IMR-90 (cell line): ENCODE data around the gene KPNA3. TPM values are rescaled to one million over a fixed set of nuclear protein-coding genes. Genes with fewer than 3 reads are reported as not detected.
A peak's percentile ranks its signal among the peaks of the same experiment; 100 is the strongest.

Experiments
- ATAC-seq: fragments of 200-7000 bp; cut with Tn5 transposase; 2 replicates; pipeline ENCODE4 v1.9.1; 2020; ENCODE audit warnings: low read depth, mild to moderate bottlenecking, moderate library complexity
- BruUV-seq: library from RNA; stranded (reverse); fragments of 400-500 nt; replicated peaks from 2 replicates; lab custom pipeline; 2021; lab: Mats Ljungman, UMichigan
- CTCF ChIA-PET: fragments of 300-600 bp; formaldehyde crosslinking; extraction: SDS; loops from one replicate; lab custom pipeline; 2021; ENCODE audit warnings: antibody characterized with exemption; lab: Yijun Ruan, JAX
- POLR2A ChIA-PET: fragments of 300-600 bp; sonication (Branson Sonifier 250); formaldehyde crosslinking; loops from one replicate; lab custom pipeline; 2022; ENCODE audit warnings: antibody characterized with exemption; ENCODE audit not compliant: unreplicated experiment; lab: Charles Lee
- DNase-seq: peaks from one replicate; pipeline ENCODE4 v3.0.0; 2013
- H2AFZ ChIP-seq: replicated peaks from 2 replicates; pipeline ENCODE3; 2013; ENCODE audit warnings: low read length, mild to moderate bottlenecking; ENCODE audit not compliant: poor library complexity
- H2AK5ac ChIP-seq: 2 replicates; pipeline ENCODE4 v1.6.1; 2013; ENCODE audit warnings: low read depth, low read length, inconsistent platforms
- H2AK9ac ChIP-seq: replicated peaks from 2 replicates; pipeline ENCODE3; 2013; ENCODE audit warnings: mild to moderate bottlenecking, low read depth, low read length, moderate library complexity; ENCODE audit not compliant: poor library complexity
- H2BK120ac ChIP-seq: 2 replicates; pipeline ENCODE4 v1.6.1; 2013; ENCODE audit warnings: low read depth, low read length, inconsistent platforms
- H2BK15ac ChIP-seq: 3 replicates; pipeline ENCODE4 v1.6.1; 2013; ENCODE audit warnings: low read depth, low read length, inconsistent platforms
- H2BK20ac ChIP-seq: 2 replicates; pipeline ENCODE4 v1.6.1; 2013; ENCODE audit warnings: low read depth, mild to moderate bottlenecking, inconsistent platforms, low read length, moderate library complexity
- H2BK5ac ChIP-seq: 2 replicates; pipeline ENCODE4 v1.6.1; 2013; ENCODE audit warnings: mild to moderate bottlenecking, low read depth, low read length, inconsistent platforms; ENCODE audit not compliant: poor library complexity, severe bottlenecking
- H3K14ac ChIP-seq: replicated peaks from 2 replicates; pipeline ENCODE4 v1.6.1; 2013; ENCODE audit warnings: low read depth, low read length, inconsistent platforms
- H3K18ac ChIP-seq: 2 replicates; pipeline ENCODE4 v1.6.1; 2013; ENCODE audit warnings: low read depth, low read length, control low read depth
- H3K23ac ChIP-seq: 2 replicates; pipeline ENCODE4 v1.6.1; 2013; ENCODE audit warnings: low read depth, low read length, inconsistent platforms
- H3K27ac ChIP-seq: 2 replicates; pipeline ENCODE4 v1.5.1; 2013; ENCODE audit warnings: mild to moderate bottlenecking, control low read depth, low read length; ENCODE audit not compliant: insufficient read depth
- H3K27me3 ChIP-seq: 2 replicates; pipeline ENCODE4 v1.6.1; 2013; ENCODE audit warnings: low read length; ENCODE audit not compliant: control insufficient read depth, insufficient read depth
- H3K36me3 ChIP-seq: 2 replicates; pipeline ENCODE4 v1.6.1; 2013; ENCODE audit warnings: low read length, mixed read lengths; ENCODE audit not compliant: control insufficient read depth, insufficient read depth
- H3K4ac ChIP-seq: 2 replicates; pipeline ENCODE4 v1.6.1; 2013; ENCODE audit warnings: low read depth, low read length, inconsistent platforms
- H3K4me1 ChIP-seq: 2 replicates; pipeline ENCODE4 v1.6.1; 2013; ENCODE audit warnings: low read length, mixed read lengths; ENCODE audit not compliant: control insufficient read depth, insufficient read depth
- H3K4me2 ChIP-seq: 2 replicates; pipeline ENCODE4 v1.6.1; 2013; ENCODE audit warnings: low read depth, mild to moderate bottlenecking, control low read depth, low read length, moderate library complexity
- H3K4me3 ChIP-seq: 2 replicates; pipeline ENCODE4 v1.5.1; 2013; ENCODE audit warnings: low read depth, mild to moderate bottlenecking, control low read depth, low read length, moderate library complexity; ENCODE audit not compliant: insufficient read depth
- H3K56ac ChIP-seq: 2 replicates; pipeline ENCODE4 v1.6.1; 2013; ENCODE audit warnings: low read length, inconsistent platforms; ENCODE audit not compliant: insufficient read depth; ENCODE audit errors: extremely low read depth
- H3K79me1 ChIP-seq, 2 experiments: 2 replicates each; pipeline ENCODE4 v1.6.1; 2013; ENCODE audit warnings: low read length in 2 of 2, inconsistent platforms in 1 of 2, low read depth in 1 of 2
- H3K9ac ChIP-seq: 2 replicates; pipeline ENCODE4 v1.6.1; 2013; ENCODE audit warnings: low read depth, low read length, control low read depth
- H3K9me1 ChIP-seq: 2 replicates; pipeline ENCODE4 v1.6.1; 2013; ENCODE audit warnings: low read length, inconsistent platforms; ENCODE audit not compliant: insufficient read depth
- H3K9me3 ChIP-seq: 2 replicates; pipeline ENCODE4 v1.6.1; 2013; ENCODE audit warnings: low read length; ENCODE audit not compliant: control insufficient read depth, insufficient read depth
- H4K20me1 ChIP-seq: 2 replicates; pipeline ENCODE4 v1.6.1; 2013; ENCODE audit warnings: low read length, inconsistent platforms; ENCODE audit not compliant: insufficient read depth
- H4K5ac ChIP-seq: 2 replicates; pipeline ENCODE4 v1.6.1; 2013; ENCODE audit warnings: mild to moderate bottlenecking, low read depth, low read length, control low read depth
- H4K8ac ChIP-seq, 2 experiments: 2 replicates each; pipeline ENCODE4 v1.6.1; 2013; ENCODE audit warnings: low read depth in 2 of 2, low read length in 2 of 2, control low read depth in 1 of 2, inconsistent platforms in 1 of 2
- H4K91ac ChIP-seq: 2 replicates; pipeline ENCODE4 v1.6.1; 2013; ENCODE audit warnings: low read depth, low read length, inconsistent platforms; ENCODE audit not compliant: insufficient read depth
- BHLHE40 ChIP-seq: fragments of 150-350 bp; IDR thresholded peaks from 2 replicates; pipeline ENCODE4 v1.6.1; 2016; ENCODE audit warnings: mild to moderate bottlenecking, low read depth, low read length
- CEBPB ChIP-seq: IDR thresholded peaks from 2 replicates; pipeline ENCODE4 v1.6.1; 2012; ENCODE audit warnings: low read depth, low read length, improper control_type of control experiment
- CHD1 ChIP-seq: IDR thresholded peaks from 2 replicates; pipeline ENCODE4 v1.6.1; 2012; ENCODE audit warnings: low read depth, low read length, improper control_type of control experiment
- FOS ChIP-seq: fragments of 150-350 bp; IDR thresholded peaks from 2 replicates; pipeline ENCODE4 v1.6.1; 2016; ENCODE audit warnings: low read depth, low read length
- MAFK ChIP-seq: IDR thresholded peaks from 2 replicates; pipeline ENCODE4 v1.6.1; 2012; ENCODE audit warnings: low read depth, low read length, improper control_type of control experiment
- MAZ ChIP-seq: IDR thresholded peaks from 2 replicates; pipeline ENCODE4 v1.6.1; 2012; ENCODE audit warnings: low read depth, mild to moderate bottlenecking, low read length, improper control_type of control experiment, moderate library complexity, borderline replicate concordance
- NFE2L2 ChIP-seq: fragments of 150-350 bp; IDR thresholded peaks from 2 replicates; pipeline ENCODE4 v1.6.1; 2016; ENCODE audit warnings: low read depth, mild to moderate bottlenecking, low read length
- WGBS, 2 experiments: methylation state at CpG; one replicate each; pipeline versions ENCODE4 v1.1.5 to v1.1.7; 2013; ENCODE audit warnings: missing lambda C conversion rate in 2 of 2; ENCODE audit not compliant: insufficient read length in 1 of 2; ENCODE audit errors: extremely low coverage in 2 of 2; 5-methylcytosine and 5-hydroxymethylcytosine counted together
- dilution Hi-C: fragments of 300-500 bp; cut with HindIII; formaldehyde crosslinking; loops from one replicate; pipeline ENCODE4 v1.14.3; 2018; ENCODE audit warnings: low sequenced_read_pairs; ENCODE audit not compliant: unreplicated experiment
- in situ Hi-C: fragments of 300-500 bp; cut with MboI; formaldehyde crosslinking; loops from 3 replicates; pipeline ENCODE4 v1.14.3; 2019; ENCODE audit warnings: low sequenced_read_pairs, inconsistent platforms, mixed read lengths
- intact Hi-C: fragments of 100-400 bp; cut with micrococcal nuclease; formaldehyde crosslinking; loops from 2 replicates; pipeline ENCODE4 v1.10.0; 2022
- polyA plus RNA-seq, 3 experiments: library from polyadenylated mRNA; depleted of rRNA; stranded (reverse); fragments of >200 nt; gene quantifications; 2 replicates each; pipeline ENCODE4 v1.2.3, GENCODE V29; 2012; ENCODE audit warnings: low replicate concordance in 1 of 3
- total RNA-seq: library from RNA; depleted of rRNA; stranded (reverse); fragments of >200 nt; gene quantifications from 2 replicates; pipeline ENCODE4 v1.2.3, GENCODE V29; 2012

The KPNA3 gene
- total and polyA plus RNA-seq, 2 of the 4 experiments (the other 2 are of a cell fraction) = 25.3 to 48.6 TPM

- Histone ChIP-seq H2AFZ (peak overlapping the region; percentile 36), H3K9me1 (peaks cover 8% of the 10 kb centered on the region), H3K36me3 (no peaks in the 10 kb centered on the region), H3K27ac (peak overlapping the region; percentile 92), H3K18ac (peak overlapping the region; percentile 69), H3K4me2 (peak overlapping the region; percentile 79), H3K9ac (peak overlapping the region; percentile 38; the same call in 1 of the 2 replicates), H2BK120ac (0 out of 2 replicates have a peak overlapping the region, but pooled peaks have one; percentile 7), H2BK5ac (peak overlapping the region; percentile 89), H3K23ac (no peak overlapping the region), H3K4me1 (peaks cover 19% of the 10 kb centered on the region), H3K4ac (peak overlapping the region; percentile 51), H2BK20ac (peak overlapping the region; percentile 16), H3K9me3 (no peaks in the 10 kb centered on the region), H4K20me1 (peaks cover 3% of the 10 kb centered on the region; the same call in 1 of the 2 replicates), H4K8ac (peak overlapping the region; percentile 6 to 12; a peak in 2 of 4 replicates), H3K56ac (no peak overlapping the region), H3K79me1 (no peaks in the 10 kb centered on the region), H4K91ac (peak overlapping the region; percentile 51; the same call in 1 of the 2 replicates), H3K27me3 (no peaks in the 10 kb centered on the region), H3K14ac (no peak overlapping the region; the same call in 1 of the 2 replicates), H4K5ac (peak overlapping the region; percentile 89), H2BK15ac (no peak overlapping the region), H2AK9ac (no peak overlapping the region), H3K4me3 (peak overlapping the region; percentile 27; the same call in 1 of the 2 replicates), H2AK5ac (no peak overlapping the region)
- TF ChIP-seq MAZ (peak; percentile 55; the same call in 1 of the 2 replicates), NFE2L2 (no peak), BHLHE40 (no peak), CHD1 (no peak), CEBPB (peak; percentile 95), FOS (peak; percentile 55; the same call in 1 of the 2 replicates), MAFK (peak; percentile 35; the same call in 1 of the 2 replicates)
- ATAC-seq = peak; percentile 70
- no CpG with 5 or more reads among the region's 6 CpGs for WGBS, 2 experiments
- BruUV-seq = no TSS peak
- in situ Hi-C loops (no loop called here), intact Hi-C loops (no loop called here), dilution Hi-C loops (no loop called here)
- ChIA-PET CTCF (no interaction called here), POLR2A (interaction anchor here (0.5 kb wide), 1 partner anchor 27 kb away, joined by 4 read pairs; no protein-coding TSS in a partner anchor)
- DNase-seq = peak; percentile 83
Measured at GRCh38 chr13:49810567-49811526, 18.4 kb upstream of the KPNA3 start.
